IPS DF 4.7 (cell line): ENCODE measurements around the gene VPS41.

Source experiments
- DNase-seq: peaks from one replicate; pipeline ENCODE4 v3.0.0-alpha.2; 2013; ENCODE audit warnings: low spot score; ENCODE audit errors: extremely low read depth

VPS41 gene

GRCh38 chr7:38817526-38817925, 91.5 kb downstream of the VPS41 start:
- no peak for DNase-seq

DNA sequence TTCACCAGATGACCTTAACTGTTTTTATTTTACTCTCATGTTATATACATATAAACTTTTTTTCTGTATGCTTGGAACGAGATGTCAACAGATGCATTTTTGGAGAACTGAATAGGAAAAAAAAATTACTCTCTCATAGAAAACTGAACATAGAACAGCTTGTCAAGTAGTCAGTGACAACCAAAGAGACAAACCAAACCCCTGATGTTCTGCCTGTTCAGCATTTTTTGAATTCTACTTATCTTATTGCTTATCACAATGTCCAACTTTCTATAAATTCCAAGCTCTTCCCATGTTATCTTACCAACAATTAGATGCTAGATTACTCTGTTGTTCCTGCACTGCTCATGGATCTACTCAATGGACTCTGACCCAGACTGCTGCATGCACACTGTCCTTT, 95.2 kb downstream of the VPS41 start:
- DNase-seq, result no peak

DNA sequence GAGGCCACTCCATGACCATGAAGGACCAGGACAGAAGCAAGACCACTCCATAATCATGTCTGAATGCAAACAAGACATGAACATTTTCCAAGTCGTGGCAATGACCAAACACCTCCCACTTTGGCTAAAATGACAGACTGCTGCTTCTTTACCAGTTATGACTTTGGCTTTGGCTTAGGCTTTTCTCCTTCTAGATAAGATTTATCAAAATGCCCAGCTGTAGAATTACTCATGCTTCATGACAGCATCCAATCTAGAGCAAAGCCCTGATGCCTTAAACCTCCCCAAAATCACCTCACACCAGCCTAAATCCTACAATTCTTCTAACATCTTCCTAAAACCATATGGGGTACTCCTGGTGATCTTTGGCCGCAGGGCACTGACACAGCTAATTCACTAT, 102.1 kb downstream of the VPS41 start:
- DNase-seq, result no peak

- no peak for DNase-seq
Measured at GRCh38 chr7:38801786-38802185, 107.2 kb downstream of the VPS41 start.

DNA sequence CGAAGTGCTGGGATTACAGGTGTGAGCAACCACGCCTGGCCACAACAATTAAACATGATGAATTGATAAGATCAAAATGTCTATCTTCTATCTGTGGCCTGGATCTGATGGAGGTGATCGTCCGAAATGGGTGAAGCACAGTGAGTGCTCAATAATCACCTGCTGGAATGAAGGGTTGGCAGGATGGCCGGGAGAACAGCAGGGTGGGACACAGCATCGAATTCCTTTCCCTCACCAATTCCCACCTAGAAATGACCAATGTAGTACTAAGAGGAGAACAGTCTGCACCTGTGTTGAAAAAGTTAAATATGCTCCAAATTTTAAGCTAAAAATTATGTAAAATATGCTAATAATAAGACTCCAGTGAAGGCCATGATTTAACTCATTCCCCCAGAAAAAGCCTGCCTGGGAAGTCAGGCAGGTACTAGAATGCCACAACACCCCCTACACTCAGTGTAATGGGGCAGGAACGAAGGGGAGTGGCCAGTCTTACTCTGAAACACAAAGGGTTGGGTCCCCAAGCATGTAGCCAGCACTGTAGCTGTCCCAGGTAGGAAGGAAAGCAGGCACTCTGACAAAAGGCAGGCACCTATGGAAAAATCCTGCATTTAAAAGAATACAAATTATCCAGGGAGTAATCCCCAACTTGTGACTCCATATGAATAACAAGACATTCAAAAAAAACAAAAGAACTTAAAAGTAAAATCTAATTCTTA, 110.3 kb downstream of the VPS41 start:
- no peak for DNase-seq

DNA sequence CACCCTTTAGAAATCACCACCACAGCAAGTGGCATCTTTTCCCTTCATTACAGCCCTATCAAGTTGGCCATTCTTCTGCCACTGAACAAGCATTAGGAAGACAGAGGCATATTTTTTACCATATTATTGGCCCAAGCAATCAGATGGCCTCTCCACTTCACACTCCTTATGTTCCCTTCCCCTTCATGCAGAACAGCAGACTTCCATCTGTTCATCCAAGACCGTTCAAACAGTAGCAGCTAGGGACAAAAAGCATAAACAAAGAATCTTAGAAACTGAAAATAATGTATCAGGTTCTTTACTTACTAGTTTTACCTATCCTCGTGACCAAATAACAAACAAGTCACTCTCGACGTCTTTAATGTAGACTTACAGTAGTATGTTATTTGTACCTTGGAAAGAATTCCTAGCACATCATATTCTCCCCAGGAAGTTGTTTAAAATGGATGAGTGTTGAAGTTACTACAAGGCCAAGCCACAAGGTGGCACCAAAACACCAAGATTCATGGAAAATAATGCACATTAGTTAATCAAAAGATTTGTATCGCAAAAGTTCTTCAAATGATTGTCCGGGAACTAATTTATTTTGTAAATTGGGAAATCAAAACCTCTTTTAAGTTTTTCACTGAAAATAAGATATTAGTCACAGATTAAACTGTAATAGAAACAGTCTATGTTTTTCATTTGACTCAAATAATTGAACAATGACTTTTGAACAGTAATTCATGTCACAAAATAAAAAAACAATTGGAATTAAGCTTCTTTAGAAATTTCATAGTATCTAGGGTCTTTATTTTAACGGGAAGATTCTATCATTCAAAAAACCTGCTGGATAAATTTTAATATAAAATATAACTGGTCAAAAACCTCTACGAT, 112.1 kb downstream of the VPS41 start:
- DNase-seq, result no peak

DNA sequence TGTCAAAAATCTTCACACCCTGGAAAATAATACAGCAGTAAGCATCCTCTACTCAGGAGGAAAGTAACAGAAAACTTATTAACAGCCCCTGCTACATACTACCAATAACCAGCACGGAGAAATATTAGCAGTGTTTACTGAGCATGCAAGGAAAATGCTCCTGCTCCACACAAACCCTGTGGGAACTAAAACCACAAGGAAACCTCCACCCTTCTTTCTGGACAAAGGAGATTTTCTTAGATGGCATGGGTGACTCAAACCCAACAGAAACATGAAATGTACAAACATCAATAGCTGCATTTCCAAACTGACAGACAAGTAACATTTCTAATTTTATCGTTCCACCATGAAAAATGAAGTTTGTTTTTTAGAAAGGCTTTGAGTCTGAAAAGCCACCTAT, 113.4 kb downstream of the VPS41 start:
- DNase-seq, result no peak

DNA sequence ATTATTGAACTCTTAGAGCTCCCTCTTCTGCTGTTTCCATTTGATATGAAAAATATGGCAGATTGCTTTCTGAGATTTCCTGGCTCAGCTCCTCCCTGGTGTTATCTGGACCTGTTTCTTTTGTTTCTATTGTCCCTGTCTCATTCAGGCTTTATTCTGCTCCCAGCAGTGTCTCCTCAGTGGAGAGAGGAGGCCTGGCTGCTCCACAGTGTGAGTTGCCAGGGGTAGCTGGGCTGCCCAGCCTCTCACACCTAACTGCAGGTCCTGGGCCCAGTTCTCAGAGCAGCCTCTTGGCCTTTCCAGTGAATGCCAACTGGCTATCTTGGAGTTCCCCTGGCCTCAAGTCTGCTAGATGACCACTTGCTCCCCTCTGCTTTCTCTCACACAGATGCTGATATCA, 127.0 kb downstream of the VPS41 start:
- DNase-seq, result no peak

DNA sequence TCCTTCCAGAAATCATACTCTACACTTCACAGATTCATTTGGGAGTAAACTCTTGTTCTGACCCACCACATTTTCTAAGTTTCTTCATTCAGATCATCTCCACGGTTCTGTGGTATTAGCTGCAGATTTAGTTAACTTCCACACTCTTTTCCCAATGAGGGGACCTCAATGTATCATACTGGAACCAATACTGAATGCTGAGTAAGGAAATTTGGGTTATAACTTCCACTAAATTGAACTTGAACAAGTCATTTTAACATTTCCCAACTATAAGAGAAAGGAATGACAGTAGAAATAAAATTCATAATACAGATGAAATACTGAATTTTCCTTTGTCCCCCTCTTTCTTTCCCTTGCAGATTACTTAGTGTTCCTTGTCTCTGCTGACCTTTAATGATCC, 131.4 kb downstream of the VPS41 start:
- no peak for DNase-seq

- DNase-seq, result no peak
Measured at GRCh38 chr7:38775506-38776175, 133.3 kb downstream of the VPS41 start.

GRCh38 chr7:38773430-38773829, 135.6 kb downstream of the VPS41 start:
- no peak for DNase-seq

DNA sequence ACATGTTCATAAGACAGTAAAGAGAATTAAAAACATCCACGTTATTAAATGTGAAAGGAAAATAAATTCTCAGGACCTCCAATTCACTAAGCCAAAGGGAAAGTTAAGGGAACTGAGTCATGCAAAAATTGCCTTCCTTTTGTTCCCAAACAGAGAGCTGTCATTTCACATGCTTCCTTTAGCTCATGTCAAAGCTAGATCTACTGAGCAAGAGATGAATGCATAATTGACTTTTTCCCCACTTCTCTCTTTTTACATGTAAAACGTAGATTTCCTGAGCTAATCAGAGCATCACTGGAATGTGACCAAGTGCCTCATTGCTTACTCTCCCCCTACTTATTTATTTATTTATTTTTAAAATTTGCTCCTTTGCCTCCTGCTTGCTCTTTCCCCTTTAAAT, 148.8 kb downstream of the VPS41 start:
- no peak for DNase-seq

GRCh38 chr7:38759028-38759427, 150.0 kb downstream of the VPS41 start:
- DNase-seq, result no peak

DNA sequence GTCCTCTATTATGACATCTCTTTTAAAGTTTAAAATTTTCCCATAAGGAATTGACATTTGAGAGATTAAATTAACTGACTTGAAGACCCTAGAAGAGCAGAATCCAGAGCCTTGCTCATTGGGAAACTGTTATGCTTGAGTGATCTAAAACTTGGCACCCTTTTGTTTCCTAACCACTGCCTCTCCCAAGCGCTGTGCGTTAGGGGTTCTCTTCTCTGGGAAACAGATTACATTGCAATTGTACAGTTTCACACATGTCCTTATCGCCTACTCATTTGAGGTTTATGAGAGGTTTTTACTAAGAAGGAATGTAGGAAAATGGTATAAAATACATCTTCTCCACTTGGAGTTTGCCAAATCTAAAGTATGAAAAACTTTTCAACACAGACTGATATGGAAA, 151.1 kb downstream of the VPS41 start:
- no peak for DNase-seq

- no peak for DNase-seq
Measured at GRCh38 chr7:38756521-38756920, 152.5 kb downstream of the VPS41 start.

DNA sequence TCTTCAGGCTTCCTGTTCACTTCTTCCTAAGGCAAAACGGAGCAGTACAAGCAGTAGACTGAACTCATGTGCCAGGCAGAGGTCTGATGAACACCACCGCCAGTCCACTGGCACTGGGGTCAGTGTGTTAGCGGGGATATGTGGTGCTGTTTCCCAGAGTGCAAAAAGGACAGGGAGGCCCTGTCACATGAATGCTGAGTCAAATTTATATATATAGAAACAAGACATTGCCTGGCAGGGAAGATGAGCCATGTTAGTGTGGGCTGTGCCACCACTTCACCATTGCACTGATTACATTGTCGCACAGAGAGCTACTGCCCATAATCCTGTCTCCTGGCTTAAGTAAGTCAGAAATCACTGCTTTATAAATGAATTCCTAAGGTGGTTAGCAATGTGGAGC, 155.6 kb downstream of the VPS41 start:
- no peak for DNase-seq

DNA sequence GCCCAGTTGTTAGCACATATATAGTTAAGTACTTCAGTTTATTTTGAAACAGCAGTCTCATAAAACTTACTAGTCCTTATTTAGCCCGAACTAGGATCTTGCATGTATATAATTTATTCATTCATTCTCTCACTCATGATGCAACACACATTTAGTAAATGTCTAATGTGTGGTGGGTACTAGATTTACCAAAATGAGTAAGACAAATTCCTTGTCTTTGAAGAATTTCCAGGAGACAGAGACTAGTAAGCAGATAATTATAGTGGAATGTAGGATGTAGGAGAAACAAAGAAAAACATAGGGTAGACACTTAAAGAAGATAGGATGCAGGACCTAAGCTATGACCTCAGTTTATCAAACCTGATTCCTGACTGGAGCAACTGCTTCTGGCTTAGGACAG, 157.6 kb downstream of the VPS41 start:
- DNase-seq, result no peak

DNA sequence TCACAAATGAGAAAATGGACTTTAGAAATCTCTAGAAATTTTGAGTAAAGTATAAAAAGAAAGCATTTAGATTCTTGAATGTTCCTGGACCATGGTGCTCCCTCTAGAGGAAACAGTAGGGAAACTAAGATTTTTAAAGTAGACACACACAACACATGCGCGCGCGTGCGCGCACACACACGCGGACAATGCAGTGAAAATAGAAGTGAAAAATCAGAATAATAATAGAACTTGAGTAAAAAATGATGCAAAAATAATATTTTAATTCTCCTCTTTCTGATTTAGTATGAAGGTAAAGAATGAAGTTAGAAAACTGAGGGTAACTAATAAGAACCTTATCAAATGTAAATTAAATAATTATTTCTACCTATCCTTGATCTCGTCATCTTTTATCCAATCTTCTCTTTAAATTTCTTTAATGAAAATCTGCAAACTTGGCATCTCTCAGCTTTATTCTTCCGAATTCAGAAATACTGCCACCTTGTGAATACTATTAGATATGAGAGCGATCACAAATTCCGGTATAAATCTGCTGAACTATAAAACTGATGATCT, 160.9 kb downstream of the VPS41 start:
- no peak for DNase-seq

DNA sequence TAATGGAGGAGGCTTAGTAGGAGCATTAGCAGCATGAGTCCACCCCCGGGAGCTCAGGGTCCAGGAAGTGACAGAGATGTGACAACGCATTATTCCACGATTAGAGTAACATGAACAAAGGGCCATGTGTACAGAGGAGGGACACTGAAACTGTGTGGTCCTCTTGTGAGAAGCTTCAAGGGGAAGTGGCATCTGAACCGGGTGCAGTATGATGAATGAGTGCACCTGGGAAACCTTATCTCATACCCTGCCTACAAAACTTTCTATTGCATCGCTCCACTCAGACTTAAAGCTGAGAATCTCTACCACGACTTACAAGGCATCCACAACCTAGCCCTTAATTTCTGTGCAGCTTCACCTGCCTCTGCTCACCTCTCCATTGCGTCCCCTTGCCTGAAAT, 162.6 kb downstream of the VPS41 start:
- DNase-seq, result no peak

DNA sequence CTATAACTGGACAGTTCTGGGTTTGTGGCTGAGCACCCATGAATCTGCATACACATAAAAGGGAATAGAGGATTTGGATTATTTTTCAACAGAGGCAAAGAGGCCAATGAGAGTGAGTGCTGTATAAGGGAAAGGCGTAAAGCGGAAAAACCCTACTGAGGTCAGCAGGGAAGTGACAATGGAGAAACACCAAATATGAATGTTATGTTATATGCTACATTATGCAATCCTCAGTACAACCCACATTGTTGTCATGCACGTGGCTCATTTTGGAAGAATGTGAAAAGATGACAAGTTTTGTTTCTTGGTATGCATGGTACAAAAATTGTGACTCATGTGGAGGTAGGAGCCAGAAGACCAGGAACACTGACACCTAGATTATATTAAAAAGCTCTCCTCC, 164.2 kb downstream of the VPS41 start:
- no peak for DNase-seq

- no peak for DNase-seq
Measured at GRCh38 chr7:38743899-38744298, 165.1 kb downstream of the VPS41 start.

DNA sequence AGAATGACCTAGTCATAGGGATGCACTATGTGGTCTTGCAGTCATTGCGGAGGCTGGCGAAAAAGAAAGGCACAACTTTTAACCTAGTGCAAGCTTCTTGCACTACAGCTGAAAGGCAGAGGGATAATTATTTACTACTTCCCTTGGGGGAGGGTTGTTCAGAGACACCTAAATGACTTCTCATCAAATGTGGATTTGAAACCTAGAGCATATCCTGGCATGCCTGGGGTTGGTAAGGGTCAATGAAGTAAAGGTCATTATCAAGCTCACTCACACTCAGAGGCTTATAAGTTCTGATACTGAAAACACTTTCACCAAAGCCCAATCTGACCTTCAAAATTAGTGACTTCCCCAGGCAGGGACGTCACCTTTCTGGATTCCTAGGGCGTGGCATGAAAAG, 168.9 kb downstream of the VPS41 start:
- DNase-seq, result no peak
